CD4-positive, alpha-beta T cell treated with Interleukin-21 for 1 hour (primary cell): ENCODE results near the gene HGF.

Source experiments
- DNase-seq: peaks from one replicate; pipeline ENCODE4 v3.0.0-alpha.2; 2020

HGF gene

DNA sequence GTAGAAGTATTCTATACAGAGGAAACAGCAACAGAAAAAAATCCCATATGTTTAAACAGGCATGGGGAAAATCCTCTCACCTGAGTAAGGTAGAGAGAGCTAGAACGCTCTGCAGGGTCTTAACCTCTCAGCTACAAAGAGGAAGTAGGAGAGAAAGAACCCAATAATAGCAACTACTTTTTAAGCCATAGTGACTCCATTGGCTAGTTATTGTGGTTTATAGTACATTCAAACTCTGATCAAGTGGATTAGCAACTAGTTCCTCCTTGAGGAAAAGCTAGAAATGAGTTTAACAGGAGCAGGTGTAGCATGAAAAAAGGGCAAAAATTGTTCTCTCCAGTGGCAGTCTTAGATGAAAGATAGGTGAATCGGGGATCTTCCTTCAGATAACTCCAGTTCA is 89.7 kb downstream of the HGF start:
- DNase-seq: no peak

DNA sequence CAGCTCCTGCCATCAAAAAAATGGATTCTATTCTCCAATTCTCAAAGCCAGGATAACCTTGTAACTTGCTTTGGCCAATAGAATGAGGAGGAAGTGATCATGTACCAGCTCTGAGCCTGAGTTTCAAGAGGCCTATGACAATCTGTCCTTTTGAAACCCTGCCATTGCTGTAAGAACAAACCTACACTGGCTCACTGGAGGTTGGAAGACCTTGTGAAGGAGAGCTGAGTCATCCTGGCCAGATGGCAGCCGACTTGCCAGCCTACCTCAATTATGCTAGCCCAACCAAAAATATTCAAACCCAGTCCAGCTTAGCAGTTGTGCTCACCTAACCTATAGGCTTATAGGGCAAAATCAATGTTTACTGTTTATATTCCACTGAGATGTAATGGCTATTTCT is 93.0 kb downstream of the HGF start:
- DNase-seq: no peak

DNA sequence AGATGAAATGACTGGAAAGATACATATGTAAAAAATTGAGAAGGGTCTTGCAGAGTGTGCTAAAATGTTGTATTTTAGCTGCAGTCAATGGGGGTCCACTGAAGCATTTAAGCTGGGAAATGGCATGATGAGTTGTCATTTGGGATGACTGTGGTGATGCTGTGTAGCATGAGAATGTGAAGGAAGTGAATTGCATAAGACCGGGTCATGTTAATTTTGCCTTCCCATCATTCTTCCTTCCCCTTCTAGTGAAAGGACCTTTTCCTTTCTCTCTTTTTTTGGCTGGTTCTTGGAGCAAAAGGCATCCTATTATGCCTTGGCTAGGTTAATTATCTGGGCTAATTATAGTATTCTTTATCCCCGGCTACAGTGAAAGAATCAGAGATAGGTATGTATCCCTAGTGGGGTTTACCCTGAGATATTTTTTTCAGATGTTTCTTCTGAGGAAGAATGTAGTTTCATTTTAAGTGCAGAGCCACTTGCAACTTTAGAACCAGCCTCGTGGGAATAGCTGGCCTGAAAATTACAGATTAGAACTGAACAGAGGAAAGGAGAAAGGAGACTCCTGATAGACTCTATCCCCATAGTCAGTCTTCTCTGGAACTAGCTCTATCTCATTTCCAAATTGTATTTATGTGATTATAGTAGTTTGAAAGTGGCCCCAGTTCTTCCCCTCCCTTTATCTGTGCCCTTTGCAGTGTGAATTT is 93.6 kb downstream of the HGF start:
- DNase-seq: no peak

DNA sequence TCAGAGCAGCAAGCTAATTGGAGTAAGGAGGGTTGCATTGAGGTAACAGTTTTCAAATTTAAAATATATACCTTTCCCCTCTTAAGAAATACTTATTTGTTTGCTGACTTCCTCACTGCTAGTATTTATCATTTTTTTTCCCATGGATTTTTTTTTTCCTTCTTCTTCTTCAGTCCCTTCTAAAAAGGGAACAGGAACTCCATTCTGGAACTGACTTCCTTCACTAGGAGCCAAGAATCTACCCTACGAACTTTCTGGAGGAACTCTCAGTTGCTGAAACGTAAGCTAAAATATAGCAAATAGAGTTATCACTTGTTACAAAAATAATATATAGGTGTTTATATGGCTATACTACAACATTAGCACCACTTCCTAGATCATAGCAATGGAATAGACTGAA is 95.4 kb downstream of the HGF start:
- no peak for DNase-seq

DNA sequence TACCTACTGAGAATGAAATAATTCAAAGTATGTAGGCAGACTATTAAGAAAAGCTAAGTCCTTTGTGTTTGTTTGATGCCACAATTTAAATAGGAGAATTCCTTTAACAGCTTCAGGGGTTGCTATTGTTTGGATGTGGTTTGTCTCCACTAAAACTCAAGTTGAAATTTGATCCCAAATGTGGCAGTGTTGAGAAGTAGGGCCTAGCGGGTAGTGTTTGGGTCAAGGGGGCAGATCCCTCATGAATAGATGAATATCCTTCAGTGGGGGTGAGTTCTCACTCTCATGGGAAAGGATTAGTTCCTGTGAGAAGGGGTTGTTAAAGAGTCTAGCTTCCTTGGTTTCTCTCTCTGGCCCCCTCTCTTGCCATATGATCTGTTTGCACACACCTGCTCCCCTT is 97.0 kb downstream of the HGF start:
- DNase-seq: no peak

DNA sequence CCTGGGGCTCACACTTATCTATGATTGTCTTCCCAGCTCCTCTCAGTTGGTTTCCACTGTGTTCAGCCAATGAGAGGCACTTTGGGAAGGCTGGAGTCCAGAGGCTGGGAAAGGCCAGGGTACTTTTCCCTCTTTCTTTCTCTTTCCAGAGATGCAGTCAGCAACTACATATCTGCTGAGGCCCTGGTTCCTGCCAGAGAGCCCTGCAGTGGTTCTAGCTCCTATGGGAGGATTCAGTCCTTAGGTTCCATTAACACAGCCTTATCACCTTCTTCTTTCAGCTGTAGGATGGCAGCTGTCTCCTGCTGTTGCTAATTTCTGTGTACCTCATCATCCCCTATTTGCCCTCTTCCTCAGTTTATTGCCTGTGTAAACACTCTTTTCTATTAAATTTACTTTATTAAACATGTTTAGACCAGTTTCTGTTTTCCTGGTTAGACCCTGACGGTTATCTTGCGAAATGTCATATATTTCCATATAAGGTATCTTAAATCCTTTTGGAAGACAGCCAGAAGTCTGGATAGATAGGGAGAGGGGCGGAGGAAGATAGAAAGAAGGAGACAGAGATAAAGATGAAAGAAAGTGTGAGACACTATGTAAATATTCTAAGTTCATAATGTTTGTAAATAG is 100.3 kb downstream of the HGF start:
- no peak for DNase-seq

DNA sequence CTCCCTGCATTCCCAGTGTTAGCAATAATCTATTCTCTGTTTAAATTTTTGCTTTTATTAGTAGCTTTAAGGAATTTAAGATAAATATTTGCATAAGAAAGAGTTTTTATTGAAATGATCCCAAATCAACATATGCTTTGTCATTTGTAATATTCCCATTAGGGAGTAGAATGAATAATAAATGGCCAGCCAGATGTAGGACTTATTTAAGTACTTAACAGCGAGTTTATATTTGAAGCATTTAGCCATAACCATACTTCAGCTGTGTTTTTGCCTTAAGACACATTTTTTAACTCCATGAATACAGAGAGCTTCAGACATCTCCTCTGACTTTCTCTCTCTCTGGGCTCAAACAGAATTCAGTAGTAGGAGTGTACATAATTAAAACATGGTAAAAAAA is 103.6 kb downstream of the HGF start:
- DNase-seq: no peak

DNA sequence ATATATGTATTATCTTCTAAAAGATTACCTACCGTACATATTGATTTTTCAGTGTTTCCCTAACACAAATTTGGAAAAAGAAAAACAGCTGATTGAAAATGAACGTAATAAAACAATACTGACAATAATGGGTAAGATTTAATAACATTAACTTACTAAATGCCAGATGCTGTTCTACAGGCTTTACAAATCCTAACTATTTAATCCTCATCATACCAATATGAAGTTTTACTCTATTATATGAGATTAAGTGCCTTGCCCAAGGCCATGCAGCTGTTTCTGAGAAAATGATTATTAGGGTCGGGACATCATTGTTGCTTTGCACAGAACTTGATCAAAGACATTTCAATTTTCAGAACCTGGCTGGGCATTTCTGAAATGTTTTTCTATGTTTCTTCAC is 104.6 kb downstream of the HGF start:
- no peak for DNase-seq

DNA sequence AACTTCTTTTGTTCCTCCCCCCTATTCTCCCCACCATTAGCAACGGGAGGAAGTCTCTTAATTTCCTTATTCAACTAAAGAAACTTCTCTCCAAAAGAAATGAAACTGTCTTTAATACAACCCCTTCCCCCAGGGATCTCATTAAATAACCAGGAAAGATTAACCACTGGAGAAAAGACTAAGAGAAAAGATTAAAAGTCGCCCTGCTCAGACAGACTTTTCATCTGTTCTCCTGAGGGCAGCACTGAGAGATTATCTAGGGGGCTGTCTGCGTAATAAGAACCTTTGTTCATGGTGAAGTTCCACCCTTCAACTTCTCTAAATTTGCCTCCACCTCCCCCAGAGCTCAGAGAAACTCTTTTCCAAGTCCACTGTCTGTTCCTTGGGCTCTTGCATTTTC is 105.5 kb downstream of the HGF start:
- DNase-seq: no peak

DNA sequence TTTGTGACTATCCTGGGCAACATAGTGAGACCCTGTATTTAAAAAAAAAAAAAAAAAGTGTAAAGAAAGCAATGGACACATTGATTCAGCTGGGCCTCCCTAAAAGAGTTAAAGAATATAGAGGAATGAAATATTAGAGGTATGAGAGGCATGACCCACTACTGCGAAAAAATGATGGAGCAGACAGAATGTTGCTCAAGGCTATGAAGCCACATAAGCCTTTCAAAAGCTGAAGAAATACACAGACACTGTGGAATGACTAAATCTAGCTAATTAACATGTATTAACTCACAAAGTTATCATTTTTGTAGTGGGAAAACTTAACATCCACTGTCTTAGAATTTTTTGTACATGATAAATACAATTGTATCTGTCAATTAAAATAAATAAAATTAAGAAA is 107.3 kb downstream of the HGF start:
- no peak for DNase-seq

DNA sequence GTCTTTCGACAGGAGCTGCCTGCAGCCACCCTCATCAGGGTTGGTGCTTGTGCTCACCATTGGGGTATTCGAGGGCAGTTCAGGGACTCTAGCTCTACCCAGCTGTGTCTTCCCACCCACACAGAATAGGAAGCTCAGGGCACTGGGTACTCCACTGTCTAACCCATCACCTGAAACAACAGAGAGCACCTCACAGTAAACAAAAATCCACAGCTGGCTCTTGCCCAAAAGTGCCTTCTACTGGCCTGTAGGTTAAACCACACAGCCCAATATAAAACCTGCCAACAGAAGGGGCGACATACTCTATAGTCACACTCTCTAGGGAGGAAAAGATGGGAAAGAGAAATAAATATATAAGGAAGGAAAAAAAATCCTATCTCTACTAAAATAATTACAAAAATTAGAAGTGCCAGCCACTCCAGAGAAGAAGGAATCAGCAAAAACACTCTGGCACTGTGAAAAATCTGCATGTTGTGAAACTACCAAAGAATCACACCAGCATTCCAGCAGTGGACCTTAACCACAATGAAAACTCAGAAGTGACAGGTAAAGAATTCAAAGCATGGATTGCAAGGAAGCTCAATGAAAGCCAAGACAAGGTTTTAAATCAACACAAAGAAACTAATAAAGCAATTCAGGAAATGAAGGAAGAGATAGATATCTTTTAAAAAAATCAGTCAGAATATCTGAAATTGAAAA is 110.0 kb downstream of the HGF start:
- no peak for DNase-seq

DNA sequence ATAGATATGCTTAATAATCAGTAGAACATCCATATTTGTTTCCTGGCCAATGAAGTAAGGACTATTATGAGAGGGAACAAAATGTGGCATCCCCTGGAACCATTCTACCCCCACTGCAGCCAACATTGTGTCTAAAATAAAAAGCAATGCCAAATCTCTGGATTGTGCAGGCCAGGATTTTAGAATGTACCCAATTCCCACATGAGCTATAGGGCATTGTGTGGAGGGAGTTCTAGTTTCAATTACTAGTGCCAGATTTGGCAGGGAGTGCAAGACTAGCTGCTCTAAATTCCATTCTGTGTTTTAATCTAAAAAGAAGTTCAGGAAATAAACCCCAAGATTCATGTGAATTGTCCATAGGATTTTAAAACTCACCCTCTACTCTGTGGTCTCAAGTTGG is 112.3 kb downstream of the HGF start:
- DNase-seq: no peak

DNA sequence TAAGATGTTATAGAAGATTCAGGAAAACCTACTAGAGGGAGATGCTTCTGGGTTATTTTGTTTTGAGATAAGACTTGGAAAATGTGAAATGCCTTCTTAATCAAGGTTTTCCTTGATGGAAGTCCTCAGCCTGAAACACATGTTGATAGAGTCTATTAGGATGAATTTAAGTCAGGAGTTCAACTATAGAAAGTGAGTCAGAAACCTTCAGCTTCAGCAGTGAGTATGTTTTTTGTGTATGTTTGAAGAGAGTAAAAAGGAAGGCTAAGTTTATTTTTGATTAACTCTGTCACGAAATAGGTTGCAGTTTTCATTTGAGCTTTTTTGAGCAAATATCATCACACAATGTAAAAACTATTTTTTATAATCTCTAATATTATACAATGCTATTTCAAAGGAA is 114.6 kb downstream of the HGF start:
- DNase-seq: no peak

DNA sequence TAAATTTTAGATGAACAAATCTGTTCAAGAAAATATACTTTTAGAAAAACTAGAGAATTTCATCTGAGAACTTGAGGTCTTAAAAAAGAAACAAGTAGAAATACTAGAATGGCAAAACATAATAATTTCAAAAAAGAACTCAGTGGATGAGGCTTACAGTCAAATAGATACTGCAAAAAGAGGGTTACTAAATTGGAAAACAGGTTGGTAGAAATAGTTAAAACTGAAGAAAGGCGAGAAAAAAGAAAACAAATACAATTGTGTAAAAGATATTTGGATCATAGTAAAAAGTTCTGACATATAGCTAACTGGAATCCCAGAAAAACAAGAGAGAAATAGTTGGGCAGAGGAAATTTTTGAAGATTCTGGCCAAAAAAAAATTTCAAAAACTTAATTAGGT is 117.6 kb downstream of the HGF start:
- DNase-seq: no peak
